Nephron (organoid): ENCODE results near the gene RSL1D1.
A peak's percentile ranks its signal among the peaks of the same experiment; 100 is the strongest.
"Not testable (repeated sequence)": the region's sequence is repeated elsewhere in the genome, so short reads cannot be mapped to it uniquely, and the experiment has no call there.

Experiments used
- H3K27ac Mint-ChIP-seq, 3 experiments: 2 replicates each; pipeline ENCODE4 v1.8.0; 2020; ENCODE audit warnings: mixed read lengths in 3 of 3, mild to moderate bottlenecking in 2 of 3, moderate library complexity in 1 of 3
- H3K27me3 Mint-ChIP-seq: 2 replicates; pipeline ENCODE4 v1.8.0; 2021; ENCODE audit warnings: low read depth, mild to moderate bottlenecking, moderate library complexity, mixed read lengths
- H3K36me3 Mint-ChIP-seq: 2 replicates; pipeline ENCODE4 v1.8.0; 2020; ENCODE audit warnings: low read depth, mixed read lengths
- H3K4me1 Mint-ChIP-seq: 2 replicates; pipeline ENCODE4 v1.8.0; 2020; ENCODE audit warnings: mixed read lengths
- H3K4me3 Mint-ChIP-seq, 3 experiments: 2 replicates each; pipeline ENCODE4 v1.8.0; 2020; ENCODE audit warnings: mild to moderate bottlenecking in 3 of 3, mixed read lengths in 3 of 3, moderate library complexity in 2 of 3
- H3K9me3 Mint-ChIP-seq: 2 replicates; pipeline ENCODE4 v1.8.0; 2020; ENCODE audit warnings: mixed read lengths
- TF ChIP-seq, protein P1 (sequence below), 3 experiments: fragments of 200-600 bp; sonication (generic); IDR thresholded peaks; one replicate each; pipeline ENCODE4 v1.5.0; 2021; ENCODE audit warnings: antibody characterized with exemption in 3 of 3; ENCODE audit not compliant: unreplicated experiment in 3 of 3

The RSL1D1 gene

GRCh38 chr16:11791144-11791828 is 60.1 kb downstream of the RSL1D1 start:
- no peaks in the 10 kb centered on the region for H3K9me3 Mint-ChIP-seq
- peaks cover 33% of the 10 kb centered on the region for H3K36me3 Mint-ChIP-seq
- TF ChIP-seq, protein P1, sequence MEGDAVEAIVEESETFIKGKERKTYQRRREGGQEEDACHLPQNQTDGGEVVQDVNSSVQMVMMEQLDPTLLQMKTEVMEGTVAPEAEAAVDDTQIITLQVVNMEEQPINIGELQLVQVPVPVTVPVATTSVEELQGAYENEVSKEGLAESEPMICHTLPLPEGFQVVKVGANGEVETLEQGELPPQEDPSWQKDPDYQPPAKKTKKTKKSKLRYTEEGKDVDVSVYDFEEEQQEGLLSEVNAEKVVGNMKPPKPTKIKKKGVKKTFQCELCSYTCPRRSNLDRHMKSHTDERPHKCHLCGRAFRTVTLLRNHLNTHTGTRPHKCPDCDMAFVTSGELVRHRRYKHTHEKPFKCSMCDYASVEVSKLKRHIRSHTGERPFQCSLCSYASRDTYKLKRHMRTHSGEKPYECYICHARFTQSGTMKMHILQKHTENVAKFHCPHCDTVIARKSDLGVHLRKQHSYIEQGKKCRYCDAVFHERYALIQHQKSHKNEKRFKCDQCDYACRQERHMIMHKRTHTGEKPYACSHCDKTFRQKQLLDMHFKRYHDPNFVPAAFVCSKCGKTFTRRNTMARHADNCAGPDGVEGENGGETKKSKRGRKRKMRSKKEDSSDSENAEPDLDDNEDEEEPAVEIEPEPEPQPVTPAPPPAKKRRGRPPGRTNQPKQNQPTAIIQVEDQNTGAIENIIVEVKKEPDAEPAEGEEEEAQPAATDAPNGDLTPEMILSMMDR (IDR thresholded peaks at IDR 0.05; ENCODE audit: unreplicated experiment in 3 of 3) = no peak
- H3K27me3 Mint-ChIP-seq = no peaks in the 10 kb centered on the region
- peak overlapping the region; percentile 5 to 63 (median 51) for H3K27ac Mint-ChIP-seq
- H3K4me3 Mint-ChIP-seq = peak overlapping the region in 2 of 3 experiments; percentile 9 to 48
- H3K4me1 Mint-ChIP-seq = peaks cover 61% of the 10 kb centered on the region

DNA sequence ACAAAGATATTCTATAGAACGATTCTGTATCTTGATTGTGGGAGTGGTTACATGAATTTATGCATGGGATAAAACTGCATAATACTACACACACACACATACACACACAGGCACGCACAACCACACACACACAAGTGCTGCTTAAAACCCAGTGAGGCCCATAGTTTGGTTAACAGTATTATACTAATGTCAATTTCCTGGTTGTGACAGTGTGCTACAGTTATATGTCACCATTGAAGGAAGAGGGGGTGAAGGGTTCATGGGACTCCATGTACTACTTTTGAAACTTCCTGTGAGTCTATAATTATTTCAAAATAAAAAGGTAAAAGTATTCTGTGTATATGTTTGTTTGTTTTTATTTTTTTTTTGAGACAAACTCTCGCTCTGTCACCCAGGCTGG is 62.4 kb downstream of the RSL1D1 start:
- TF ChIP-seq, protein P1 (IDR thresholded peaks at IDR 0.05; ENCODE audit: unreplicated experiment in 3 of 3) = no peak
- peaks cover 45% of the 10 kb centered on the region for H3K4me1 Mint-ChIP-seq

DNA sequence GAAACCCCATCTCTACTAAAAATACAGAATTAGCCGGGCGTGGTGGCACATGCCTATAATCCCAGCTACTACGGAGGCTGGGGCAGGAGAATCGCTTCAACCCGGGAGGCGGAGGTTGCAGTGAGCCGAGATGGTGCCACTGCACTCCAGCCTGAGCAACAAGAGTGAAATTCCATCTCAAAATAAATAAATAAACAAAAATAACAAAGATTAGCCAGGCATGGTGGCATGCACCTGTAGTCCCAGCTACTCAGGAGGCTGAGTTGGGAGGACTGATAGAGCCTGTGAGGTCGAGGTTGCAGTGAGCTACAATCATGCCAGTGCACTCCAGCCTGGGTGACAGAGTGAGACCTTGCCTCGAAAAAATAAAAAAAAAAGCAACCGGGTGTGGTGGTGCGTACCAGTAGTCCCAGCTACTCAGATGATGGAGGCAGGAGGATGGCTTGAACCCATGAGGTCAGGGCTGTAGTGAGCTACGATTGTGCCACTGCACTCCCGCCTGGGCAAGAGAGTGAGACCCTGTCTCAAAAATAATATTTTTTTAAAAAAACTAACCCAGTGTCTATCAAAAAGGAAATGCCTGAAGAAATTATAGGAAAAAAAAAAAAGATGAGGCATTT is 66.3 kb downstream of the RSL1D1 start:
- H3K27ac Mint-ChIP-seq, H3K27me3 Mint-ChIP-seq, H3K9me3 Mint-ChIP-seq, H3K4me3 Mint-ChIP-seq: not testable (repeated sequence)
- Mint-ChIP-seq H3K4me1 (peaks cover 50% of the 10 kb centered on the region), H3K36me3 (peaks cover 16% of the 10 kb centered on the region)

More for the DNA sequence above, 62.4 kb downstream of the RSL1D1 start:
- no peak overlapping the region for H3K27ac Mint-ChIP-seq
- no peaks in the 10 kb centered on the region for H3K9me3 Mint-ChIP-seq
- H3K4me3 Mint-ChIP-seq = no peak overlapping the region
- H3K27me3 Mint-ChIP-seq = no peaks in the 10 kb centered on the region
- peaks cover 21% of the 10 kb centered on the region for H3K36me3 Mint-ChIP-seq

DNA sequence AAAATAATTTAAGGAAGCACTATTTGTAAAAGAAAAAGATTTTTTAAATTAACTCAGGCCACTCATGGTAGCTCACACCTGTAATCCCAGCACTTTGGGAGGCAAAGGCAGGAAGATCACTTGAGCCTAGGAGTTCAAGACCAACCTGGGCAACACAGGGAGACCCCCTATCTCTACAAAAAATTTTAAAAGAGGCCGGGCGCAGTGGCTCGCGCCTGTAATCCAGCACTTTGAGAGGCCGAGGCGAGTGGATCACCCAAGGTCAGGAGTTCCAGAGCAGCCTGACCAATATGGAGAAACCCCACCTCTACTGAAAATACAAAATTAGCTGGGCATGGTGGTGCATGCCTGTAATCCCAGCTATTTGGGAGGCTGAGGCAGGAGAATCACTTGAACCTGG is 67.0 kb downstream of the RSL1D1 start:
- not testable (repeated sequence) for H3K4me3 Mint-ChIP-seq, H3K9me3 Mint-ChIP-seq, H3K27me3 Mint-ChIP-seq, H3K27ac Mint-ChIP-seq
- Mint-ChIP-seq H3K4me1 (peaks cover 50% of the 10 kb centered on the region), H3K36me3 (peaks cover 22% of the 10 kb centered on the region)

- TF ChIP-seq, protein P1 (IDR thresholded peaks at IDR 0.05; ENCODE audit: unreplicated experiment in 3 of 3) = no peak
- Mint-ChIP-seq H3K4me3 (no peak overlapping the region), H3K4me1 (peaks cover 50% of the 10 kb centered on the region), H3K27me3 (peaks cover 3% of the 10 kb centered on the region), H3K9me3 (no peaks in the 10 kb centered on the region), H3K36me3 (peaks cover 24% of the 10 kb centered on the region), H3K27ac (peak overlapping the region; percentile 89 to 98 (median 98))
Observed at GRCh38 chr16:11784038-11784369, 67.3 kb downstream of the RSL1D1 start.
